ENCODE measurements around the gene ANKRD45.
"Not testable (repeated sequence)": the region's sequence is repeated elsewhere in the genome, so short reads cannot be mapped to it uniquely, and the experiment has no call there.

Gene ANKRD45

DNA sequence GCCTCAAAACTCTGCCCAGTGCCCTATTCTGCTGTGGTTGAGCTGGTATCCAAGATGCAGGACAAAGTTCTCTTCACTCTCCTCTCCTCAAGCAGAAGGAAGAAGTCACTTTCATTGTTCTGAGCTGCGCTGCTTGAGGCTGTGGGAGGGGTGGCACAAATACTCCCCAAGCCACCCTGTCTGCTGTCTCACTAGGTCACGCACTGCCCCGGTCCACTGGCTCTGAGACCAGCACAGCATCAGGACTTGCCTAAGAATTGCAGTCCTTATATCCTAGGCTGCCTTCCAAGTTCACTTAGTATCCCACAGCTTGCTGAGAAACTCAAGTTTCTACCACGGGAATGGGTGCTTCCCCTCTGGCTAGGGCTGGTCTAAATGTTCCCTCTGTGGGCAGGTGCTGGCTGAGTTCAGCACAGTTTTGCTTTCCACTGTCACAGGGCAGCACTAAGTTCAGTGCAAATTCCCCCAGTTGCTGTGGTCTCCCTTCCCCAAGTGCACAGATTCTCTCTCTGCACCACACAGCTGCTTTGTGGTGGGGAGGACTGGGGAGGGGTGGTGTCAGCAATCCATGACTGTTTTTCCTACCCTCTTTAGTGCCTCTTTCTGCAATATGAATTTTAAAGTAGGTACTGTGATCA, 99.2 kb downstream of the ANKRD45 start:
- no peak for DNase-seq

DNA sequence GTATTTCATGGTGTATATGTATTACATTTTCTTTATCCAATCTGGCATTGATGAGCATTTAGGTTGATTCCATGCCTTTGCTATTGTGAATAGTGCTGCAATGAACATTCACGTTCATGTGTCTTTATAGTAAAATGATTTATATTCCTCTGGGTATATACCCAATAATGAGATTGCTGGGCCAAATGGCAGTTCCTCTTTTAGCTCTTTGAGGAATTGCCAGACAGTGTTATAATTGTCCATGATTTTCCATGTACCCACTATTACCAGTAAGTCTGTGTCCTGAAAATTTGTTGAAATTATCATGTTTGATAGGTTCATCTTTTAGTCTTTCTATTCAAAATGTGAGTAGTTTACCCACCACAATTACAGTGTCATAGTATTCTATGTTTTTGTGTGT, 101.2 kb downstream of the ANKRD45 start:
- no peak for DNase-seq

GRCh38 chr1:173563846-173564245, 105.8 kb downstream of the ANKRD45 start:
- not testable (repeated sequence) for DNase-seq

DNA sequence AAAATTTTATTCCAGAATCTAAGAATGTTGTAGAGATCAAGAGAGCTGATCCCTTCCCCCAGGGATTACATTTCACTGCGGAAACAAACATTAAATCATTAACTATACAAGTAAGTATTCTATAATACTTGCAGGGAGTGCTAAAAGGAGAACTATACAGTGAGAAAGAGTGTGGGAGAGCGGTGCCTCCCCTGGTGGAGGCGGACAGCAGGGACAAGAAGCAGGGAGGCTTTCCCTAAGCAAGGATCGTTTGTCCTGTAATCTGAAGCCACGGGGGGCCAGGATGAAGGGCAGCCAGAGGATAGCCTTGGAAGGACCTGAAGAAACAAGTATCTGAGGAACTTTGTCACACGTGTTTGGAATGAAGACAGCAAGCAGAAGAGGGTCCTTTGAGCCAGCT, 106.8 kb downstream of the ANKRD45 start:
- no peak for DNase-seq

DNA sequence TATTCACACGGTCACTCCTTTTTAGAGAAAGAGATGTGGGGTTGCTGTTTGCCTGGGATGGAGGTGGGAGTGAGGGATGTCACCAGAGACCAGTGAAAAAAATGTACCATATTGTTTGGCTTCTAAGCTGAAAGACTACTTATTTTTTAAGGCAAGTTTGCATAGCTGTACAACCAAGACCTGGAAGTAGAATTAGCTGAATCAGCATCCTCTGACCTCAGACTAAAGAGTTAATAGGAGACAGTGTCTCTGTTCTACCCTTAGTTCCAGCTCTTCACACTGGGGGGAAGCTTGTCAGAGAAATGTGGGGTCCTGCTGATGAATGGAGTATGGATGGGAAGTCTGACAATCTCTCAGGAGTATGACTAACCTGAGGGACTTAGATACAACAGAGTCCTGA, 108.4 kb downstream of the ANKRD45 start:
- no peak for DNase-seq

GRCh38 chr1:173560285-173560880, 109.3 kb downstream of the ANKRD45 start:
- no peak for DNase-seq
